Suprapubic skin (tissue), 4 donors: ENCODE data around the gene RTEL1. TPM values are rescaled to one million over a fixed set of nuclear protein-coding genes. Genes with fewer than 3 reads are reported as not detected.
"Not testable (repeated sequence)": the region's sequence is repeated elsewhere in the genome, so short reads cannot be mapped to it uniquely, and the experiment has no call there.

Source experiments
- DNase-seq, 2 donors: peaks; one replicate each; pipeline ENCODE4 v3.0.0-alpha.2; 2019; ENCODE audit warnings: low spot score in 2 of 2
- H3K27ac ChIP-seq: fragments of 200-600 bp; sonication (generic); one replicate; pipeline ENCODE4 v1.5.1; 2019
- H3K27me3 ChIP-seq: fragments of 200-600 bp; sonication (generic); one replicate; pipeline ENCODE4 v1.5.1; 2019
- H3K36me3 ChIP-seq: fragments of 200-600 bp; sonication (generic); one replicate; pipeline ENCODE4 v1.5.1; 2019
- H3K4me1 ChIP-seq: fragments of 200-600 bp; sonication (generic); one replicate; pipeline ENCODE4 v1.5.1; 2019
- H3K4me3 ChIP-seq: fragments of 200-600 bp; sonication (generic); one replicate; pipeline ENCODE4 v1.5.1; 2019; ENCODE audit warnings: mild to moderate bottlenecking
- H3K9me3 ChIP-seq: fragments of 200-600 bp; sonication (generic); one replicate; pipeline ENCODE4 v1.5.1; 2019
- EP300 ChIP-seq: sonication (generic); formaldehyde crosslinking; IDR thresholded peaks from one replicate; pipeline ENCODE4 v1.6.1; 2017; ENCODE audit warnings: antibody characterized with exemption
- POLR2A ChIP-seq, 2 donors: fragments of 450-650 bp; IDR thresholded peaks; one replicate each; pipeline ENCODE4 v1.6.1; 2017; ENCODE audit warnings: antibody characterized with exemption in 2 of 2, mild to moderate bottlenecking in 2 of 2, moderate library complexity in 2 of 2
- POLR2AphosphoS5 ChIP-seq, 3 donors: sonication (generic); formaldehyde crosslinking; IDR thresholded peaks; one replicate each; pipeline ENCODE4 v1.6.1; 2017; ENCODE audit warnings: antibody characterized with exemption in 3 of 3
- WGBS: methylation state at CpG from one replicate; pipeline ENCODE4 v1.1.5; 2018; 5-methylcytosine and 5-hydroxymethylcytosine counted together
- total RNA-seq, 4 donors: library from RNA; depleted of rRNA; stranded (reverse); fragments of >200 nt; gene quantifications; one replicate each; pipeline ENCODE4 v1.1.0, GENCODE V29; 2016
- TF ChIP-seq, protein P1 (sequence below), 2 donors: fragments of 200-600 bp in 1 of 2; fragments of 450-650 bp in 1 of 2; sonication (generic) in 1 of 2; IDR thresholded peaks; one replicate each; pipeline ENCODE4 v1.5.1; 2016 to 2019; ENCODE audit warnings: antibody characterized with exemption in 2 of 2, mild to moderate bottlenecking in 1 of 2, moderate library complexity in 1 of 2

The RTEL1 gene
- total RNA-seq, 4 donors from 2014 or later = 6.9 to 26.6 (median 13.9) TPM

DNA sequence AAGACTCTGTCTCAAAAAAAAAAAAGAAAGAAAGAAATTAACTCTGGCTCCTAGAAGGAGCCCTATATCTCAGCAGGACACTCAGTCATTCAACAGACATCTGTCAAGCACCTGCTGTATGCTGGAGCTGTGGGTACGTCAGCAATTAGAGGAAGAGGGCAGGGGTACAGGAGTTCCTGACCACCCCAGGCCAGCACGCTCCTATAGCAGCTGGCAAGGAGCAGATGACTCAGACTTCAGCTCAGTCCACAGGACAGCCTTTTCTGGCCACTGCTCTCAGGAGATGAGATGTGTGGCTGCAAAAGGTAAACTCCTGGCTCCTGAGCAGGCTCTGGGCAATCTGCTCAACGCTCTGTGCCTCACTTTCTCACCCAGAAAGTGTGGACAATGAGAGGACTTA is 1.7 kb upstream of the RTEL1 start:
- no peak for DNase-seq
- WGBS = 83% methylated on average over 3 of the region's 3 CpGs
- Histone ChIP-seq H3K36me3 (peaks cover 7% of the 10 kb centered on the region), H3K4me3 (no peak overlapping the region), H3K9me3 (no peaks in the 10 kb centered on the region), H3K27ac (no peak overlapping the region), H3K4me1 (peaks cover 56% of the 10 kb centered on the region), H3K27me3 (peaks cover 4% of the 10 kb centered on the region)
- TF ChIP-seq, protein P1, sequence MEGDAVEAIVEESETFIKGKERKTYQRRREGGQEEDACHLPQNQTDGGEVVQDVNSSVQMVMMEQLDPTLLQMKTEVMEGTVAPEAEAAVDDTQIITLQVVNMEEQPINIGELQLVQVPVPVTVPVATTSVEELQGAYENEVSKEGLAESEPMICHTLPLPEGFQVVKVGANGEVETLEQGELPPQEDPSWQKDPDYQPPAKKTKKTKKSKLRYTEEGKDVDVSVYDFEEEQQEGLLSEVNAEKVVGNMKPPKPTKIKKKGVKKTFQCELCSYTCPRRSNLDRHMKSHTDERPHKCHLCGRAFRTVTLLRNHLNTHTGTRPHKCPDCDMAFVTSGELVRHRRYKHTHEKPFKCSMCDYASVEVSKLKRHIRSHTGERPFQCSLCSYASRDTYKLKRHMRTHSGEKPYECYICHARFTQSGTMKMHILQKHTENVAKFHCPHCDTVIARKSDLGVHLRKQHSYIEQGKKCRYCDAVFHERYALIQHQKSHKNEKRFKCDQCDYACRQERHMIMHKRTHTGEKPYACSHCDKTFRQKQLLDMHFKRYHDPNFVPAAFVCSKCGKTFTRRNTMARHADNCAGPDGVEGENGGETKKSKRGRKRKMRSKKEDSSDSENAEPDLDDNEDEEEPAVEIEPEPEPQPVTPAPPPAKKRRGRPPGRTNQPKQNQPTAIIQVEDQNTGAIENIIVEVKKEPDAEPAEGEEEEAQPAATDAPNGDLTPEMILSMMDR (IDR thresholded peaks at IDR 0.05) = no peak
- no peak for TF ChIP-seq POLR2AphosphoS5 (IDR thresholded peaks at IDR 0.05)
- no peak for TF ChIP-seq EP300
- no peak for TF ChIP-seq POLR2A (IDR thresholded peaks at IDR 0.05)

DNA sequence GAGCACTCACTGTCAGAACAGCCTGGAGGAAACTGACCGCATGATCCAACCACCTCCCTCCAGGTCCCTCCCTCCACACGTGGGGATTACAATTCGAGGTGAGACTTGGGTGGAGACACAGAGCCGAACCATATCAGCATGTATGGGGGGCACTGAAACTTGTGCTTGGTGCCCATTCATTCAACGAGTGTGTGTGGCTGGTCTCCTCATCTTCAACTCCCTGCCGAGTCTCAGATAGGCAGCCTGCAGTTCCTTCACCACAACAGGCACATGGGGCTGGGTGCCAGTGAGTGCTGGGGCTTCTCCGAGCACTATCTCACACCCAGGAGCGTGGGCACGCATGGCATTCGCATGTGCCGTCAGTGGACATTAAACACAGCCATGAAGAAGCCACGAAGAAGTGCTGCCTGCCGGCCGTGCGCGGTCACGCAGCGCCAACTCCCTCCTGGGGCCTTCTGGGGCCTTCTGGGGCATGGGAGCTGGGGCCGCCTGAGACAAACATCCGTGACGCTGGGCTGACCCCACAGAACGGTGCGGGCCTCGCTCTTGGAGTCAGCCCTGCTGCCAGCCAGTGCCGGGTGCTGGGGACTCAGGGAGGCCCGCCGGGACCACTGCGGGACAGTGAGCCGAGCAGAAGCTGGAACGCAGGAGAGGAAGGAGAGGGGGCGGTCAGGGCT is 714 bp upstream of the RTEL1 start:
- WGBS = 35% methylated on average over 15 of the region's 31 CpGs
- Histone ChIP-seq H3K9me3 (no peaks in the 10 kb centered on the region), H3K27me3 (peaks cover 4% of the 10 kb centered on the region), H3K36me3 (peaks cover 16% of the 10 kb centered on the region), H3K27ac (peak overlapping the region; percentile 84), H3K4me3 (peak overlapping the region; percentile 88), H3K4me1 (peaks cover 46% of the 10 kb centered on the region)
- no peak for DNase-seq
- TF ChIP-seq, protein P1 (IDR thresholded peaks at IDR 0.05) = no peak
- TF ChIP-seq POLR2AphosphoS5 (IDR thresholded peaks at IDR 0.05) (no peak), POLR2A (IDR thresholded peaks at IDR 0.05) (no peak), EP300 (no peak)

DNA sequence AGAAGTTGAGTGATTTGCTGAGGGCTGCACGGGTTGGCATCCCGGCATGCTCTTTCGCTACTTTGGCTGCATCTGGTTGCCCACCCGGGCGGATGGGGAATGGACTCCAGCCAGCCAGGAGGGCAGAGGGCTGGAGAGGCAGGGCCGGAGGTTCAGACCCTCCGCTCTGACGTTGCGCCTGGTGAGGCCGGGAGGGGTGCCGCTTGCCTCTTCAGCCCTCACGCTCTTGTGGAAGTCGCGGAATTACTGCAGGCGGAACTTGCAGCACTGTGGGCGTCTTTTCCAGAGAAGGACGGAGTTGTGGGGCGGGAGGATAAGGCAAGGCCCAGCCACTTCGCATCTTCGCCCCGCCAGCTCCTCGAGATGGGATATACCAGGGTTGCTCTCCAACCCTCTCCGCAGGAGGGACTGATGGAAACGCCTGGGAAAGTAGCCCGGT is 656 bp downstream of the RTEL1 start:
- no peak for DNase-seq
- no peak for TF ChIP-seq POLR2AphosphoS5 (IDR thresholded peaks at IDR 0.05)
- TF ChIP-seq EP300 = no peak
- Histone ChIP-seq H3K27ac (peak overlapping the region; percentile 84), H3K4me3 (peak overlapping the region; percentile 88), H3K4me1 (peaks cover 33% of the 10 kb centered on the region), H3K27me3 (no peaks in the 10 kb centered on the region), H3K9me3 (no peaks in the 10 kb centered on the region), H3K36me3 (peaks cover 30% of the 10 kb centered on the region)
- WGBS = 1% methylated on average over 21 of the region's 25 CpGs

DNA sequence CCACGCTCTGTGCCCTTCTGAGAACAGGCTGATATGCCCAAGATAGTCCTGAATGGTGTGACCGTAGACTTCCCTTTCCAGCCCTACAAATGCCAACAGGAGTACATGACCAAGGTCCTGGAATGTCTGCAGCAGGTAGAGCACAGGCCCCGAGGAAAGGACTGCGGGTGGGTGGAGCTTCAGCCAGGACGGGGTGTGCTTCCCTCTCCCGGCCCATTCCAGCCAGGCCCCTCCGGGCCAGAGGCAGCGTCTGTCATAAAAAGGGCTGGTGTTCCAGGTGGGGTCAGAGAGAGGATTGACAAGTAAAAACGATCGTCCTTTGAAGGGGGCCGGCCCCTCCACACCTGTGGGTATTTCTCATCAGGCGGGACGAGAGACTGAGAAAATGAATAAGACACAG is 1.3 kb downstream of the RTEL1 start:
- Histone ChIP-seq H3K4me3 (peak overlapping the region; percentile 88), H3K27me3 (no peaks in the 10 kb centered on the region), H3K9me3 (no peaks in the 10 kb centered on the region), H3K27ac (peak overlapping the region; percentile 84), H3K4me1 (peaks cover 27% of the 10 kb centered on the region), H3K36me3 (peaks cover 36% of the 10 kb centered on the region)
- no peak for DNase-seq
- 61% methylated on average over 9 of the region's 13 CpGs for WGBS
- TF ChIP-seq POLR2AphosphoS5 (IDR thresholded peaks at IDR 0.05) = no peak
- TF ChIP-seq EP300 = no peak
- TF ChIP-seq, protein P1 (IDR thresholded peaks at IDR 0.05) = no peak
- no peak for TF ChIP-seq POLR2A (IDR thresholded peaks at IDR 0.05)

DNA sequence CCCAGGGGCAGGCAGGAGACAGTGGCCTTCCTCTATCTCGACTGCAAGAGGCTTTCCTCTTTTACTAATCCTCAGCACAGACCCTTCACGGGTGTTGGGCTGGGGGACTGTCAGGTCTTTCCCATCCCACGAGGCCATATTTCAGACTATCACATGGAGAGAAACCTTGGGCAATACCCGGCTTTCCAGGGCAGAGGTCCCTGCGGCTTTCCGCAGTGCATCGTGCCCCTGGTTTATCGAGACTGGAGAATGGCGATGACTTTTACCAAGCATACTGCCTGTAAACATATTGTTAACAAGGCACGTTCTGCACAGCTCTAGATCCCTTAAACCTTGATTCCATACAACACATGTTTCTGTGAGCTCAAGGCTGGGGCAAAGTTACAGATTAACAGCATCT is 2.1 kb downstream of the RTEL1 start:
- not testable (repeated sequence) for H3K27me3 ChIP-seq, DNase-seq, H3K9me3 ChIP-seq, H3K4me3 ChIP-seq, H3K27ac ChIP-seq
- 92% methylated on average over 10 of the region's 10 CpGs for WGBS
- Histone ChIP-seq H3K36me3 (peaks cover 42% of the 10 kb centered on the region), H3K4me1 (peaks cover 26% of the 10 kb centered on the region)

DNA sequence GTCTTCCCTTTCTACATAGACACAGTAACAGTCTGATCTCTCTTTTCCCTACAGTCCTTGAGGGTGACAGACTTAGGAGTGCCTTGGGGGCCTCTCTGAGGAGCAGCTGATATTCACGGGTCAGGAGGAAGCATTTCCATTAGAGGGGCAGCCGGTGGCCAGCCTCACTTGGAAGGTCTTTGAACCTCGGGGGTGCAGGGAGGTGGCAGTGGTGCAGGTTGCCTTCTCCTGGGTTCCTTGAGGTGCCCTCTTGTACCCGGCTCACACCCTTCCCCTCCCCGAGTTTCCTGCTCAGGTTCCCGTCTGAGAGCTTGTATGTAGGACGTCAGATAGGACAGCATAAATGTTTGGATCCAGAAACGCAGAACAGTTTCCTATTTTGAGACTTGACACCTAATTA is 2.5 kb downstream of the RTEL1 start:
- Histone ChIP-seq H3K36me3 (peaks cover 47% of the 10 kb centered on the region), H3K4me1 (peaks cover 26% of the 10 kb centered on the region), H3K27me3 (no peaks in the 10 kb centered on the region), H3K9me3 (no peaks in the 10 kb centered on the region), H3K4me3 (no peak overlapping the region), H3K27ac (no peak overlapping the region)
- TF ChIP-seq EP300 = no peak
- no peak for TF ChIP-seq POLR2A (IDR thresholded peaks at IDR 0.05)
- TF ChIP-seq, protein P1 (IDR thresholded peaks at IDR 0.05) = no peak
- no peak for TF ChIP-seq POLR2AphosphoS5 (IDR thresholded peaks at IDR 0.05)
- WGBS = 93% methylated on average over 8 of the region's 8 CpGs
- DNase-seq = no peak
